ENCODE measurements around the gene GRK5.
"Not testable (repeated sequence)": the region's sequence is repeated elsewhere in the genome, so short reads cannot be mapped to it uniquely, and the experiment has no call there.

Gene GRK5

GRCh38 chr10:119216127-119216526 is 8.8 kb downstream of the GRK5 start:
- H3K36me3 ChIP-seq (ENCODE audit: control insufficient read depth, insufficient read depth, low read length): no peaks in the 10 kb centered on the region
- no peaks in the 10 kb centered on the region for H3K27me3 ChIP-seq (ENCODE audit: control insufficient read depth, insufficient read depth, low read length)
- H3K9ac ChIP-seq (ENCODE audit: low read length): no peak overlapping the region
- H3K4me3 ChIP-seq (ENCODE audit: low read length): no peak overlapping the region
- H3K4me1 ChIP-seq (ENCODE audit: control insufficient read depth, insufficient read depth, low read length): peaks cover 20% of the 10 kb centered on the region
- no peak overlapping the region for H3K27ac ChIP-seq (ENCODE audit: low read depth, low read length)

DNA sequence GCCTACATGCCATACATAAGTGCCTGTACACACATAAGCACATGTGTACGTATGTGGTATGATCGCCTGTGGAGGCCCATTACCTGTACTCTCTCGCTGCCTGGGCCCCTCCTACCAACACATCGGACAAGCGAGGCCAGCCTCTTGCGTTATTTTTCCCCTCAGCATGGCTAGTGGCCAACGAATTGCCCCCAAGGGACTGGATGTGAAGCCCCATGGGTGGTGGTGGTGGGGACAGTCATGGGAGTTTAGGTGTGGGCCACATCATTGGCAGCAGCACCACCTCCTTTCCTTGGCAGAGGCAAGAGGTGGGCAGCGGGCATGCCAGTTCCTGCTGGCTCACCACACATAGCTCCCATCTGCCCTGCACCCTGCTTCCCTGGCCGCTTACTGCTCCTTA is 10.0 kb downstream of the GRK5 start:
- Histone ChIP-seq H3K9ac (ENCODE audit: low read length) (no peak overlapping the region), H3K36me3 (ENCODE audit: control insufficient read depth, insufficient read depth, low read length) (no peaks in the 10 kb centered on the region), H3K4me1 (ENCODE audit: control insufficient read depth, insufficient read depth, low read length) (peaks cover 15% of the 10 kb centered on the region), H3K27ac (ENCODE audit: low read depth, low read length) (no peak overlapping the region), H3K27me3 (ENCODE audit: control insufficient read depth, insufficient read depth, low read length) (no peaks in the 10 kb centered on the region), H3K4me3 (ENCODE audit: low read length) (no peak overlapping the region)

DNA sequence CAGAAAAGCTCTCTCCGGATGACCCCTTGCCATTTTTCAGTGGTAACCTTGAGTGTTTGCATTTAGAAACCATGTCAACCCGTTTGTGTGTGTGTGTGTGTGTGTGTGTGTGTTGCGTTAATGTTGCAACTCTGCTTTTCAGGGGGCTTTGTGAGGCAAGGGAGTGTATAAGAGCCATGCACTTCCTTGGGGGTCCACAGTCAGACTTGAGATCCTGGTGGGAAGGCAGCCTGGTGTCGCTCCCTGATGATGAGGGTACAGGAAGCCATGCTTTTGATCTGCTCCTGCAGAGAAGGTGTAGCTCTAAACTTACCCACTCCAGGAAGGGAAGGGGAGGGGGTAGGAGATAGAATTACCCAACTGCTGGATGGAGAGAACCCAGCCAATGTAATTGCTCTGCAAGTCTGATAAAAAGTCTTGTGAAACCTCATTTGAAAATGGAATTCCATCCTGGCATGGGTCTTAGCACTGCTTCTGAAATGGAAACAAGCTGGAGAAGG is 10.7 kb downstream of the GRK5 start:
- no peak overlapping the region for H3K9ac ChIP-seq (ENCODE audit: low read length)
- no peaks in the 10 kb centered on the region for H3K27me3 ChIP-seq (ENCODE audit: control insufficient read depth, insufficient read depth, low read length)
- no peaks in the 10 kb centered on the region for H3K36me3 ChIP-seq (ENCODE audit: control insufficient read depth, insufficient read depth, low read length)
- H3K27ac ChIP-seq (ENCODE audit: low read depth, low read length): no peak overlapping the region
- H3K4me1 ChIP-seq (ENCODE audit: control insufficient read depth, insufficient read depth, low read length): peaks cover 16% of the 10 kb centered on the region
- no peak overlapping the region for H3K4me3 ChIP-seq (ENCODE audit: low read length)

DNA sequence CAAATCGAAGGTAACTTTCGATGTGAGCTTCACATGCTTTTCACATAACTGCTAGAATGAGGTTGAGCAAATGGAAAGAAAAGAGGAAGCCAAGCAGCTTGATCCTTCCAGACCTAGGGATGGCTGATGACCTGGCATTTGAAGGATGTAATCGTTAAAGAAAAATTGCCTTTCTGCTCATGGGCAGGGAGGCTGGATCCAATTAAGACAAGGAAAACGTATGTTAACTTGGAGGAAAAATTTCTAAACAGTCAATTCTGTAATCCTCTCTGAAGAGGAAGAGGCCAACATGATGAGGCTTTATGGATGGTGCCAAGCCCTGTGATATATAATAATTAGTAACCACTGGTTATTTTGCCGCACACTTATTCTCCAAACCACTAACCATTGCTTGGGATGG is 12.5 kb downstream of the GRK5 start:
- no peaks in the 10 kb centered on the region for H3K36me3 ChIP-seq (ENCODE audit: control insufficient read depth, insufficient read depth, low read length)
- H3K4me3 ChIP-seq (ENCODE audit: low read length): no peak overlapping the region
- no peak overlapping the region for H3K9ac ChIP-seq (ENCODE audit: low read length)
- no peak overlapping the region for H3K27ac ChIP-seq (ENCODE audit: low read depth, low read length)
- H3K27me3 ChIP-seq (ENCODE audit: control insufficient read depth, insufficient read depth, low read length): no peaks in the 10 kb centered on the region
- peaks cover 19% of the 10 kb centered on the region for H3K4me1 ChIP-seq (ENCODE audit: control insufficient read depth, insufficient read depth, low read length)

- peaks cover 19% of the 10 kb centered on the region for H3K4me1 ChIP-seq (ENCODE audit: control insufficient read depth, insufficient read depth, low read length)
These were observed 13.8 kb downstream of the GRK5 start for GRCh38 chr10:119221201-119221600.

DNA sequence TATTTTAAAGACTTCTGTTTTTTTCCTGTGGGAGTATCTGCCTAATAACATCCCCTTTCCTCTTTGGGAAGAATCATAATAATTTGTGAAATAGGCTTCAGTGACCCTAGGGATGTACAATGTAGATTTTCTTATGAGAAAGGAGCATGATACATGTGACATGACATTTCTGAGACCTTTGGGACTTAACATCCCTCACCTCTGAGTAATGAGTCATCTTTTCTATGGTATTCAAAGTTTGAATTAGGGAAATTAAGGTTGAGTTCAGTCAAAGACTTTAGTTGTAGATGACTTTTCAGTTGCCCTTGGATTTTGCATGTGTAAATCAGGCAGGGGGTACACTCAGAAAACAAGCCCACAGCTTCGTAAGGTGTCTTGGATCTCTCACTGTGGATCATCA is 14.3 kb downstream of the GRK5 start:
- Histone ChIP-seq H3K27ac (ENCODE audit: low read depth, low read length) (no peak overlapping the region), H3K4me3 (ENCODE audit: low read length) (no peak overlapping the region), H3K9ac (ENCODE audit: low read length) (no peak overlapping the region), H3K4me1 (ENCODE audit: control insufficient read depth, insufficient read depth, low read length) (peaks cover 19% of the 10 kb centered on the region), H3K27me3 (ENCODE audit: control insufficient read depth, insufficient read depth, low read length) (no peaks in the 10 kb centered on the region), H3K36me3 (ENCODE audit: control insufficient read depth, insufficient read depth, low read length) (no peaks in the 10 kb centered on the region)

More at GRCh38 chr10:119221201-119221600, 13.8 kb downstream of the GRK5 start:
- no peak overlapping the region for H3K4me3 ChIP-seq (ENCODE audit: low read length)
- H3K27me3 ChIP-seq (ENCODE audit: control insufficient read depth, insufficient read depth, low read length): no peaks in the 10 kb centered on the region
- H3K27ac ChIP-seq (ENCODE audit: low read depth, low read length): no peak overlapping the region
- H3K9ac ChIP-seq (ENCODE audit: low read length): no peak overlapping the region
- H3K36me3 ChIP-seq (ENCODE audit: control insufficient read depth, insufficient read depth, low read length): no peaks in the 10 kb centered on the region

- H3K27me3 ChIP-seq (ENCODE audit: control insufficient read depth, insufficient read depth, low read length): no peaks in the 10 kb centered on the region
- no peak overlapping the region for H3K9ac ChIP-seq (ENCODE audit: low read length)
- H3K36me3 ChIP-seq (ENCODE audit: control insufficient read depth, insufficient read depth, low read length): no peaks in the 10 kb centered on the region
- H3K27ac ChIP-seq (ENCODE audit: low read depth, low read length): peak overlapping the region; percentile 64
- H3K4me1 ChIP-seq (ENCODE audit: control insufficient read depth, insufficient read depth, low read length): peaks cover 15% of the 10 kb centered on the region
- H3K4me3 ChIP-seq (ENCODE audit: low read length): peak overlapping the region; percentile 22
These were observed 15.2 kb downstream of the GRK5 start for GRCh38 chr10:119222537-119222936.

DNA sequence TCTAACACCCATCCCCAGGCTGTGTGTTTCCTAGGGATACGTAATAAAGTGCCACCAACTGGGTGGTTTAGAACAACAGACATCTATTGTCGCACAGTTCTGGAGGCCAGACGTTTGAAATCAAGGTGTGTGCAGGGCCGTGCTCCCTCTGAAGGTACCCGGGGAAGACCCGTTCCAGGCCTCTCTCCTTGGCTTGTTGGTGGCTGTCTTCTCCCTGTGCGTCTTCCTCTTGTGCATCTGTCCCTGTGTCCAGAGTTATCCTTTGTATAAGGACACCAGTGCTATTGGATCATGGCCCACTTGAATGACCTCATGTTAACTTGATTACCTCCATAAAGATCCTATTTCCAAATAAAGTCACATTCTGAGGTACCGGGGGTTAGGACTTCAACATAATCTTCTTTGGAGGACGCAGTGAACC is 15.6 kb downstream of the GRK5 start:
- Histone ChIP-seq H3K36me3 (ENCODE audit: control insufficient read depth, insufficient read depth, low read length) (no peaks in the 10 kb centered on the region), H3K4me1 (ENCODE audit: control insufficient read depth, insufficient read depth, low read length) (peaks cover 15% of the 10 kb centered on the region), H3K9ac (ENCODE audit: low read length) (no peak overlapping the region), H3K4me3 (ENCODE audit: low read length) (peak overlapping the region; percentile 22), H3K27ac (ENCODE audit: low read depth, low read length) (peak overlapping the region; percentile 64), H3K27me3 (ENCODE audit: control insufficient read depth, insufficient read depth, low read length) (no peaks in the 10 kb centered on the region)

GRCh38 chr10:119225083-119225658 is 17.8 kb downstream of the GRK5 start:
- no peak overlapping the region for H3K27ac ChIP-seq (ENCODE audit: low read depth, low read length)
- H3K9ac ChIP-seq (ENCODE audit: low read length): no peak overlapping the region
- H3K4me3 ChIP-seq (ENCODE audit: low read length): no peak overlapping the region
- no peaks in the 10 kb centered on the region for H3K36me3 ChIP-seq (ENCODE audit: control insufficient read depth, insufficient read depth, low read length)
- H3K4me1 ChIP-seq (ENCODE audit: control insufficient read depth, insufficient read depth, low read length): peaks cover 15% of the 10 kb centered on the region
- H3K27me3 ChIP-seq (ENCODE audit: control insufficient read depth, insufficient read depth, low read length): no peaks in the 10 kb centered on the region

DNA sequence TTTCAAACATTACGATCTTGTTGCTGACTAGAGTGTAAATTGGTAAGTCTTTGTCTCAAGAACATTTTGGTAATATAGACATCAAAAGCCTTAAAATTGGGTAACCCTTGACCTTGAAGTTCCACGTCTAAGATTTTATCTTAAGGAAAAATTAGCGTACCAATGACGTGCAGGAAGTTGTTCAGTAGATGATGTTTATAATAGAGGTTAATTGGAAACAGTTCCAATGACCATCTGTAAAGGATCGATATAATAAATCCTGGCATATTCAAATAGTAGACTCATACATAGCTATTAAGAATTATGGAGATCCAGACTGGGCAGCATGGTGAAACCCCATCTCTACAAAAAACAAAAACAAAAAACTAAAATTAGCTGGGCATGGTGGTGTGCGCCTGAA is 20.5 kb downstream of the GRK5 start:
- Histone ChIP-seq H3K4me3 (ENCODE audit: low read length) (no peak overlapping the region), H3K27ac (ENCODE audit: low read depth, low read length) (no peak overlapping the region), H3K9ac (ENCODE audit: low read length) (no peak overlapping the region), H3K36me3 (ENCODE audit: control insufficient read depth, insufficient read depth, low read length) (no peaks in the 10 kb centered on the region), H3K4me1 (ENCODE audit: control insufficient read depth, insufficient read depth, low read length) (peaks cover 6% of the 10 kb centered on the region), H3K27me3 (ENCODE audit: control insufficient read depth, insufficient read depth, low read length) (no peaks in the 10 kb centered on the region)

DNA sequence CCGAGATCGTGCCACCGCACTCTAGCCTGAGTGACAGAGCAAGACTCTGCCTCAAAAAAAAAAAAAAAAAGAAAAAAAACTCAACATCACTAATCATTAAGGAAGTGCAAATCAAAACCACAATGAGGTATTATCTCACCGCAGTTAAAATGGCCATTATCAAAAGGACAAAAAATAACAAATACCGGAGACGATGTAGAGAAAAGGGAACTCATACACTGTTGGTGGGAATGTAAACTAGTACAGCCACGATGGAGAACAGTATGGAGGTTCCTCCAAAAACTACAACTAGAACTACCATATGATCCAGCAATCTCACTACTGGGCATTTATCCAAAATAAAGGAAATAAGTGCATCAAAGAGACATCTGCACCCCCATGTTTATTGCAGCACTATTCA is 24.3 kb downstream of the GRK5 start:
- H3K27ac ChIP-seq (ENCODE audit: low read depth, low read length): no peak overlapping the region
- H3K4me1 ChIP-seq (ENCODE audit: control insufficient read depth, insufficient read depth, low read length): peaks cover 9% of the 10 kb centered on the region

GRCh38 chr10:119232439-119232838 is 25.1 kb downstream of the GRK5 start:
- H3K9ac ChIP-seq (ENCODE audit: low read length); H3K27ac ChIP-seq (ENCODE audit: low read depth, low read length); H3K4me3 ChIP-seq (ENCODE audit: low read length); H3K36me3 ChIP-seq (ENCODE audit: control insufficient read depth, insufficient read depth, low read length); H3K27me3 ChIP-seq (ENCODE audit: control insufficient read depth, insufficient read depth, low read length): not testable (repeated sequence)
- peaks cover 11% of the 10 kb centered on the region for H3K4me1 ChIP-seq (ENCODE audit: control insufficient read depth, insufficient read depth, low read length)

More for the DNA sequence above, 24.3 kb downstream of the GRK5 start:
- no peak overlapping the region for H3K9ac ChIP-seq (ENCODE audit: low read length)
- H3K36me3 ChIP-seq (ENCODE audit: control insufficient read depth, insufficient read depth, low read length): no peaks in the 10 kb centered on the region
- no peak overlapping the region for H3K4me3 ChIP-seq (ENCODE audit: low read length)
- no peaks in the 10 kb centered on the region for H3K27me3 ChIP-seq (ENCODE audit: control insufficient read depth, insufficient read depth, low read length)

GRCh38 chr10:119233123-119233820 is 25.9 kb downstream of the GRK5 start:
- H3K4me3 ChIP-seq (ENCODE audit: low read length): no peak overlapping the region
- H3K27ac ChIP-seq (ENCODE audit: low read depth, low read length): no peak overlapping the region
- H3K9ac ChIP-seq (ENCODE audit: low read length): no peak overlapping the region
- H3K36me3 ChIP-seq (ENCODE audit: control insufficient read depth, insufficient read depth, low read length): no peaks in the 10 kb centered on the region
- H3K27me3 ChIP-seq (ENCODE audit: control insufficient read depth, insufficient read depth, low read length): no peaks in the 10 kb centered on the region
- H3K4me1 ChIP-seq (ENCODE audit: control insufficient read depth, insufficient read depth, low read length): peaks cover 11% of the 10 kb centered on the region
